Embryonic facial prominence (tissue), 1 donor: Measurements from ENCODE around the gene ZBTB39.
"Not testable (repeated sequence)": the region's sequence is repeated elsewhere in the genome, so short reads cannot be mapped to it uniquely, and the experiment has no call there.

Experiments
- DNase-seq: peaks from one replicate; pipeline ENCODE4 v3.0.0-alpha.2; 2016; ENCODE audit errors: extremely low spot score

ZBTB39 gene

GRCh38 chr12:57001448-57001906 is 4.9 kb downstream of the ZBTB39 start:
- DNase-seq: no peak

DNA sequence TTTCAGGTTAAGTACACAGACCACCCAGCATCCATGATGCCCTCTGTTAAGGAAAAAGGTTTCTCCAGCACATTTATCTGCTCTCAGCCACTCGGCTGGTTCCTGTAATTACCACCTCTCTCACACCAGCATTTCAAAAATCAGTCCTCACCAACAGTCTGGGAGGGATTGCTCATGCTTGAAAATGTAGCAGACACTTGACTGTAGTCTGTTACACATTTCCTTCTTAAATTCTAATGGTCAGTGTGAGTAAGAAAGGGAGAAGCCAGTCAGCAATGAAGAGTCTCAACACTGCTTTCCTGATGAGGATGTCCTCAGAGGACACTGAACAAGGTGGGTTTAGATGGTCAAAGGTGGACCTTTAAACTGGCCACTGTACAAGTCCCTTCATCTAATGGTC is 6.0 kb downstream of the ZBTB39 start:
- no peak for DNase-seq

- no peak for DNase-seq
Measured at GRCh38 chr12:56999456-56999855, 6.9 kb downstream of the ZBTB39 start.

DNA sequence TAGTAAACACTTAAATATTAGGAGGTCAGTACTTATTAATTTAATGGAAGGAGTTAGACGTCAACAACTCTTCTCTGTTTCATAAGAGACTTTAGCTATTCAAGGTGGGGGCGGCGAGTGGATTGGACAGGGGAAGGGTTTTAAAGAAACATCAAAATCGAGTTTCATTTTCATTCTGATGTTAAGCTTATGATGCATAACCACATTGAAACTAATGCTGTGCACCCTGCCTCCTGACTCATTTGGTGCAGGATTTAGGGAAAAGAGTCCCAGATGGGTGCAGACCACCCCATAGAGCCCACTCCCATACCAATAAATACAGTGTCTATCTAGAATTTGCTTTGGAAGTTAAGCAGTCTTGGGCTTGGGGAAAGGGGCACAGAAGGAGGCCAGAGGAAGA is 7.4 kb downstream of the ZBTB39 start:
- no peak for DNase-seq

GRCh38 chr12:56998316-56998715 is 8.0 kb downstream of the ZBTB39 start:
- DNase-seq: no peak

DNA sequence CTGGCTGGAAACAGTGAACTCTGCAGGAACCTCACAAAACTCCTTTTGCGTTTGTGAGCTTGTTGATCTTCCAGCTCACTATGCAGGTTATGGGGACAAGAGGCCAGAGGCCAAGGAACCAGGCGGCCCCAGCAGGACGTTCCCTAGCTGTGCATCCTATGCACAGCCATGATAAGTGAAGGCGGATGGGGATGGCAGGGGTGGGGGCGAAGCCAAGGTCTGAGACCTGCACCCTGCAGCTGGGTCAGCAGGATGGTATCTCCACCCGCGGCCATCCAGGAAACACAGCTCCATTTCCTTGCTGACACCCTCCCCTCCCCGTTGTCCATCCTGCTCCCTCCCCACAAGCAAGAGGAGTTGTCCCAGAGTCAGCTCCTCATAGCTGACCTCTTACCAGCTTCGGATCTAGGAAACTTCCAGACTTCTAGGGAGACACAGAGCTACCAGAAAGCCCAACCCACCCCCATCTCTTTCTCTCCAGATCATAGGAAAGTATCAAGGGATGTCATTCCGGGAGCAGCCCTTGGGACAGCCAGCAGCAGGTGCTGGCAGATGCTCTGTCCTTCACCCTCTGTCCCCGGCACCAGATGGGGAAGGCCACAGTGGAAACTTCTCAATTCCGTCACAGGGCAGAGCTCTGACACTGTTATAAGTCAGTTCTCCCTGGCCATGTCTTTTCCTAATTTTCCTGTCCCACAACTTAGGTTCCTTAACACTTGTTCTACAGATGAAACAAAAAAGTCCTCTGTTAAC is 9.4 kb downstream of the ZBTB39 start:
- DNase-seq: no peak

GRCh38 chr12:56995930-56996496 is 10.3 kb downstream of the ZBTB39 start:
- no peak for DNase-seq

GRCh38 chr12:56995201-56995929 is 11.0 kb downstream of the ZBTB39 start:
- DNase-seq: no peak

GRCh38 chr12:56994231-56994746 is 12.1 kb downstream of the ZBTB39 start:
- no peak for DNase-seq

DNA sequence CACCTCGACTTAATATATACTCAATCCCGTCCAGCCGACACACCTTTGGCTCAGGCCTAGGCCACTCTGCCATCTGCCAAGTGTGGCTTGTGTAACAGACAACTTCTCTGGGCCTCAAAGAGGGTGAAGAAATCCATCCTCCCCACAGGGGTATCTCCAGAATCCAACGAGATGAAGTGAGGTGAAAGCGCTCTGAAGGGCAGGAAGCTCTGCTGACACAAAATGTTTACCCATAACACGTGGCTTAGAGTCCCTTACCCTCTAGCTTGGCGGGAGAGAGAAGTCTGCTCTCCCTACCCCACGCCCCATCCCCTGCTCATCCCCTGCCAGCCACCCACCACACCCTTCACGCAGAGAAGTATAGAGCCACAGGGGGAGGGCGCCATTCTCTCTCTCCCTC is 13.0 kb downstream of the ZBTB39 start:
- no peak for DNase-seq

- no peak for DNase-seq
Measured at GRCh38 chr12:56991319-56992246, 14.8 kb downstream of the ZBTB39 start.

DNA sequence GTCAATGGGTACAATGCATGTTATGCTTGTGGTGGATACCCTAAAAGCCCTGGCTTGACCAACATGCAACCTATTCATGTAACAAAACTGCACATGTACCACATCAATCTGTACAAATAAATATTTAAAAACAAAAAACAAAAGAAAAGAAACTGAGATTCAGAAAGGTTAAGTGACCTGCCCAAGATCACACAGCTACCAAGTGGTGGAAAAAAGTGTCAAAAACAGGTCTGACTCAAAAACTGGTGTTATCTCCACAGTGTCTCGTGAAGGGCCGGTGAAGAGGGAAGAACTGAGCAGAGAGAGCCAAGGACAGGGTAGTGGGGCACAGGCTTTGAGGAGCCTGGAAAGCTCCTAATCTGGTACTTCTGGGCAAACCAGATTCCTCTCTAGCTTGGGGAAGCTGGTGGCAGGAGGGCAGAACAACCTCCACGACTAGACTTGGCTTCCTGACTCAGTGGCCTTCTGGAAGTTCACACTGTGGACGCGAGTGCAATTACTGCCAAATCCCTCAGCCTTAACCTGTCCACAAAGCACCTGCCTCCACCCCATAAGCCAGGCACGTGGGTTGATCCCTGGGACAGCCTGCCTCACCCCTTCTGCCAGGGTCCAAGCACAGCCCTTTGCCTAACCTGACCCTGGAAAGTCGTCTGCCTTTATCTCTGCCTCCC is 15.6 kb downstream of the ZBTB39 start:
- DNase-seq: no peak

DNA sequence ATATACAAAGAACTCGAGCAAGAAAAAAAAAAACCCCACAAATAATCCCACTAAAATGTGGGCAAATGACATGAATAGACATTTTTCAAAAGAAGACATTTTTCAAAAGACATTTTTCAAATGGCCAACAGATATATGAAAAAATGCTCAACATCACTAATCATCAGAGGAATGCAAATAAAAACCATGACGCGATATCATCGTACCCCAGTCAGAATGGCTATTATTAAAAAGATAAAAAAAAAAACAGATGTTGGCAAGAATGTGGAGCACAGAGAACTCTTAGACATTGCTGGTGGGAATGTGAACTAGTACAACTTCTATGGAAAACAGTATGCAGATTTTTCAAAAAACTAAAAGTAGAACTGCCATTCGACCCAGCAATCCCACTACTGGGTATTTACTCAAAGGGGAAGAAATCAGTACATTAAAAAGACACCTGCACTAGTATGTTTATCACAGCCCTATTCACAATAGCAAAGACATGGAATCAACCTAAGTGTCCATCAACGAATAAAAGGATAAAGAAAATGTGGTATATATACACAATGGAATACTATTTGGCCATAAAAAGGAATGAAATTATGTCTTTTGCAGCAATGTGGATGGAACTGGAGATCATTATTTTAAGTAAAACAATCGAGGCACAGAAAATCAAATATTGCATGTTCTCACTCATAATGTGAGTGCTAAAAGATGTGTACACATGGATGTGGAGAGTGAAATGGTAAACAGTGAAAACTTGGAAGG is 16.3 kb downstream of the ZBTB39 start:
- no peak for DNase-seq

GRCh38 chr12:56988207-56988739 is 18.1 kb downstream of the ZBTB39 start:
- DNase-seq: no peak

DNA sequence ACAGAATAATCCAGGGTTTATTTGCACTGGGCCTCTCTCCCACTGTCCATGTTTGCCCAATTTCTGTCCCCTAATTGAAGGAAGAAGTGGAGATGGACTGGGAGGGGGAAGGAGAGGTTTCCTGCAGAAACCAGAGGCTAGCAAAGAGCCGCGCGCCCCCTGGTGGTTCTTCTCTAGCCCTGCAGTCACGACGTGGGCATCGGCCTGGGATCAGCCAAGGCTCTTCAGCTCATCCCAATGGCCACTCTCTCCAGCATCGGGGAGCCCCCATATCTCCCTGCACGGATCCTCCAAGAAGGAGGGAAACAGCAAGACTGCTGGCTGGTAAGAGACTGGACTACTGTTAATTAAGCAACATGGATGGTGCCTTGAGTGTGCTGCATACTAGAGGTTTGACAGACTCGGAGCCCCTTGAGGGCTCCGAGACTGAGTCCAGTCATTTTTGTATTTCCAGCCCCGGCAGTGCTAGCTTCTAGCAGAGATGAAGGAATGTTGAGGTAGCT is 18.7 kb downstream of the ZBTB39 start:
- DNase-seq: peak; percentile 32

DNA sequence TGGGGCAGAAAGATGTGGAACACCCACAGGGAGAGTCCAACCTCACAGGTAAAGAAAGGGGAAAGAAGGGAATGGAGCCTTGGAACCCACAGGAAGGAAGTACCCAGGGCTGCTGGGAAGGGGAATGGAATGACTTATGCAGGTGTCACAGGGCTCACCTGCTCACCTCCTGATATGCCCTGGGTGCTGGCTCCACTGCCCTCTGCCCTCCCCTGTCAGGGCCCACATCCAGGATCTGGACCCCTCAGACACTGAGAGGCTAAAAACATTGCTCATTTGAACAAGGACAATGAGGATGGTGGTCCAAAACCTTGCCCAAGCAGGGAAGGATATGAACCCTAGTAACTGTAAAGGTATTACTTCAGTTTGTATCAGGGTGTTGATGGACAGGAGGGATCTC is 19.3 kb downstream of the ZBTB39 start:
- no peak for DNase-seq

- DNase-seq: peak; percentile 5
Measured at GRCh38 chr12:56985714-56986113, 20.6 kb downstream of the ZBTB39 start.

DNA sequence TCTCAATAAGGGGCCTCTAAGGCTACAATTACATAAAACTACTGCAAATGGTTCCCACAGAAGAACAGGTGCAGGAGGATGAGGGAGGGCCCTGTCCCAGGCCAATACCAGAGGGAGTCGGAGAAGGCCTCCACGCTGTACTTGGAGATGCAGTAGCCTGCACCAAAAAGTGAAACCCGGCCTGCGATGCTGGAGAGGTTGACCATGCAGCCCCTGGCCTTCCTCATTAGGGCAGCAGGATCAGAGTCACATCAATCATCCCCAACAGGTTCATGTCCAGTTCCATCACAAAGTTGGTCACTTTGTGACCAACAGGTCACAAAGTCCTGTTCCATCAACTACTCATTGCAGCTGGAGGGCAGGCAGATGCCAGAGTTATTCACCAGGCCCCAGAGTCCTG is 23.0 kb downstream of the ZBTB39 start:
- DNase-seq: no peak

DNA sequence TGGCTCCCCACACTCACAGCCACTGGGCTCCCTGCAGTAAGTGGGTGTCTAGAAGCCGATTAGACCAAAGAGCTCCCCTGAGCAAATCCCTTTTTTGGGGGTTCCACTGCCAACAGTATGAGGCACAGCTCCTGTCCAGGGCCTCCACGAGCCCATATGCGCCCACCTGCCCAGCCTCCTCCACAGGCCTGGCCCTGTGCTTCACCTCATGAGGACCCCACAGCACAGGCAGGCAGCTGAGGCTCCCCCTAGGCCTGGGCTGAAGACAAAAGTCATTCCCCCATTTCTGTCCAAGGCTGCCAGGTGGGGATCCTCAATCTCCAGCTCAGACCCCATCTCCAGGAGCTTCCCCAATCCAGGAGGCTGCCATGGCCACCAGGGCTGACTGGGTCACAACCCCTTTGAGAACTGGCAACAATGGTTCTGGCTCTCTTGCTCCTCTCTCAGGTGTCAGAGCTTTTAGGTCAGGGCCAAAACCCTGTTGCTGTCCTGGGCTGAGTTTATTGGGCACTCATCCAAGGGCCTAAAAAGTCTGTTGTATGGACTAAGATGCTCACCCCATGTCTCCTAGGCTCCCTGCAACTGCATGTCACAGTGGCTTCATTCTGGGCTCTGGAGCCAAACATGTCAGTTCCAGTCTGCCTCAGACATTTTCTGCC is 23.6 kb downstream of the ZBTB39 start:
- DNase-seq: not testable (repeated sequence)
